NCI-H1105 (cell line): ENCODE measurements around the gene RBM10.

Experiments used
- DNase-seq: peaks from one replicate; lab custom pipeline; 2025; lab: John Stamatoyannopoulos, UW

Gene RBM10

GRCh38 chrX:47148946-47149345, 3.9 kb downstream of the RBM10 start:
- no peak for DNase-seq

GRCh38 chrX:47151435-47151834, 6.4 kb downstream of the RBM10 start:
- DNase-seq, result no peak

GRCh38 chrX:47156611-47157520, 11.8 kb downstream of the RBM10 start:
- no peak for DNase-seq

- DNase-seq, result no peak
Observed at GRCh38 chrX:47158131-47158530, 13.1 kb downstream of the RBM10 start.

- DNase-seq, result no peak
Observed at GRCh38 chrX:47158781-47159180, 13.8 kb downstream of the RBM10 start.

- no peak for DNase-seq
Observed at GRCh38 chrX:47160781-47161180, 15.8 kb downstream of the RBM10 start.

GRCh38 chrX:47162927-47163583, 18.0 kb downstream of the RBM10 start:
- no peak for DNase-seq

- no peak for DNase-seq
Observed at GRCh38 chrX:47164420-47164819, 19.4 kb downstream of the RBM10 start.

GRCh38 chrX:47166126-47166525, 21.1 kb downstream of the RBM10 start:
- DNase-seq, result no peak

- DNase-seq, result no peak
Observed at GRCh38 chrX:47168495-47169073, 23.6 kb downstream of the RBM10 start.

- no peak for DNase-seq
Observed at GRCh38 chrX:47169273-47169672, 24.3 kb downstream of the RBM10 start.

- no peak for DNase-seq
Observed at GRCh38 chrX:47169726-47170515, 24.9 kb downstream of the RBM10 start.

- no peak for DNase-seq
Observed at GRCh38 chrX:47170861-47171692, 26.1 kb downstream of the RBM10 start.

- no peak for DNase-seq
Observed at GRCh38 chrX:47171996-47172395, 27.0 kb downstream of the RBM10 start.

GRCh38 chrX:47172549-47172948, 27.5 kb downstream of the RBM10 start:
- no peak for DNase-seq

GRCh38 chrX:47172971-47173792, 28.2 kb downstream of the RBM10 start:
- no peak for DNase-seq

GRCh38 chrX:47174376-47174775, 29.4 kb downstream of the RBM10 start:
- no peak for DNase-seq

GRCh38 chrX:47174846-47175587, 30.0 kb downstream of the RBM10 start:
- DNase-seq, result no peak

- DNase-seq, result no peak
Observed at GRCh38 chrX:47175588-47175980, 30.6 kb downstream of the RBM10 start.
